Spinal cord (tissue), 10 donors: Measurements from ENCODE around the gene WDR90. TPM values are rescaled to one million over a fixed set of nuclear protein-coding genes. Genes with fewer than 3 reads are reported as not detected.

Experiments
- DNase-seq, 6 donors: peaks; one replicate each; pipeline versions ENCODE4 v3.0.0 to v3.0.0-alpha.2; 2013 to 2015; ENCODE audit warnings: low spot score in 6 of 6, low read depth in 4 of 6
- H3K27ac ChIP-seq: one replicate; pipeline ENCODE4 v1.5.1; 2013; ENCODE audit warnings: low read depth, low read length, control low read depth
- H3K27me3 ChIP-seq: one replicate; pipeline ENCODE4 v1.6.1; 2013; ENCODE audit warnings: low read length; ENCODE audit not compliant: control insufficient read depth, insufficient read depth
- H3K36me3 ChIP-seq: one replicate; pipeline ENCODE4 v1.6.1; 2013; ENCODE audit warnings: low read length; ENCODE audit not compliant: control insufficient read depth, insufficient read depth
- H3K4me1 ChIP-seq: one replicate; pipeline ENCODE4 v1.6.1; 2013; ENCODE audit warnings: low read length; ENCODE audit not compliant: control insufficient read depth, insufficient read depth
- H3K4me3 ChIP-seq: one replicate; pipeline ENCODE4 v1.5.1; 2013; ENCODE audit warnings: low read depth, low read length, control low read depth
- H3K9me3 ChIP-seq: one replicate; pipeline ENCODE4 v1.6.1; 2013; ENCODE audit warnings: low read length; ENCODE audit not compliant: control insufficient read depth, insufficient read depth
- WGBS: methylation state at CpG from one replicate; pipeline ENCODE4 v1.1.5; 2013; ENCODE audit warnings: missing lambda C conversion rate; ENCODE audit not compliant: insufficient coverage; 5-methylcytosine and 5-hydroxymethylcytosine counted together
- polyA plus RNA-seq, 2 donors: library from polyadenylated mRNA; unstranded; fragments of 120-200 nt; gene quantifications; one replicate each; pipeline ENCODE4 v1.2.1, GENCODE V29; 2013; ENCODE audit not compliant: insufficient read length in 2 of 2
- total RNA-seq, 2 donors: library from RNA; depleted of rRNA in 1 of 2; stranded (reverse); fragments of 120-200 nt in 1 of 2; fragments of >200 nt in 1 of 2; gene quantifications; one replicate each; pipeline versions ENCODE4 v1.2.3 to v1.2.4, GENCODE V29; 2013 to 2014
- donor health status: healthy.

The WDR90 gene
- total and polyA plus RNA-seq, 4 donors = 8.3 to 63.1 (median 39.2) TPM

DNA sequence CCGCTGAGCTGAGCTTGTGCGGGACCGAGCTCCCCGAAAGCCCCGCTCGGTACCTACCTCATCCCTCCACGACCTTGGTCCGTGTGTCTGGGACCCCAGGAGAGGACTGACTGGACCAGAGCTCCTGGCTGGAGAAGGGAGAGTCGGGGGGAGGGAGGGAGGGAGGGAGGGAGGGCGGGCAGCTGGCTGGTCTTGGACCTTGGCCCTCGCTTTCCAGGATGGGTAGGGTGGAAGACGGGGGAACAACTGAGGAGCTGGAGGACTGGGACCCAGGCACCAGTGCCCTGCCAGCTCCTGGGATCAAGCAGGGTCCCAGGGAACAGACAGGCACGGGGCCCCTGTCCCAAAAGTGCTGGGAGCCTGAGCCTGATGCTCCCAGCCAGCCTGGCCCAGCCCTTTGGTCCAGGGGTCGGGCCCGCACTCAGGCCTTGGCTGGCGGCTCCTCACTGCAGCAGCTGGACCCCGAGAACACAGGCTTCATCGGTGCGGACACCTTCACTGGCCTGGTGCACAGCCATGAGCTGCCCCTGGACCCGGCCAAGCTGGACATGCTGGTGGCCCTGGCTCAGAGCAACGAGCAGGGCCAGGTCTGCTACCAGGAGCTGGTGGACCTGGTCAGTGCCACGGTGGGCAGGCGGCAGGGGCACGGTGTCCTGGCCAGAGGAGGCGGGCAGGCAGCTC, 26.9 kb downstream of the WDR90 start:
- H3K4me1 ChIP-seq = peaks cover 40% of the 10 kb centered on the region
- no peak overlapping the region for H3K27ac ChIP-seq
- DNase-seq = no peak
- peaks cover 76% of the 10 kb centered on the region for H3K36me3 ChIP-seq
- H3K4me3 ChIP-seq = no peak overlapping the region
- 65% methylated on average over 17 of the region's 25 CpGs for WGBS
- peaks cover 9% of the 10 kb centered on the region for H3K27me3 ChIP-seq
- no peaks in the 10 kb centered on the region for H3K9me3 ChIP-seq

DNA sequence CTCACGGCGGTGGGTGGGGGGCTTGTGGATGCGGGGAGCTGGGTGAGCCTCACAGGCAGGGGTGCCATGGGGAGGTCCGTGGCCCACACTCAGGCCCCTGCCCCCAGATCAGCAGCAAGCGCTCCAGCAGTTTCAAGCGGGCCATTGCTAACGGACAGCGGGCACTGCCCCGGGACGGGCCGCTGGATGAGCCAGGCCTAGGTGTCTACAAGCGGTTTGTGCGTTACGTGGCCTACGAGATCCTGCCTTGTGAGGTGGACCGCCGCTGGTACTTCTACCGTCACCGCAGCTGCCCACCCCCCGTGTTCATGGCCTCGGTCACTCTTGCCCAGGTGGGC, 27.4 kb downstream of the WDR90 start:
- no peak overlapping the region for H3K4me3 ChIP-seq
- no peak overlapping the region for H3K27ac ChIP-seq
- H3K27me3 ChIP-seq = peaks cover 9% of the 10 kb centered on the region
- DNase-seq = no peak
- no peaks in the 10 kb centered on the region for H3K9me3 ChIP-seq
- 89% methylated on average over 21 of the region's 21 CpGs for WGBS
- peaks cover 45% of the 10 kb centered on the region for H3K4me1 ChIP-seq
- H3K36me3 ChIP-seq = peaks cover 76% of the 10 kb centered on the region

DNA sequence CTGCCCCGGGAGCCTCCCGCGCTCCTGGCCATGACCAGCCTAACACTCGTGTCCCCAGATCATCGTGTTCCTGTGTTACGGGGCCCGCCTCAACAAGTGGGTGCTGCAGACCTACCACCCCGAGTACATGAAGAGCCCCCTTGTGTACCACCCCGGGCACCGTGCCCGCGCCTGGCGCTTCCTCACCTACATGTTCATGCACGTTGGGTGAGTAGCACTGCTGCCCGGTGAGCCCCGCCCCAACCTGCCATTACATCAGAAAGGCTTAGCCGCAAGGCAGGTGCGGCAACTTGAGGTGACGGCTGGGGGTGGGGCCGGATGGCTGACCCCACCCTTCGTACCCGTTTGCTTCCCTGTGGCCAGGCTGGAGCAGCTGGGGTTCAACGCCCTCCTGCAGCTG, 27.7 kb downstream of the WDR90 start:
- no peak for DNase-seq
- no peak overlapping the region for H3K4me3 ChIP-seq
- H3K27ac ChIP-seq = no peak overlapping the region
- WGBS = 62% methylated on average over 23 of the region's 23 CpGs
- H3K4me1 ChIP-seq = peaks cover 49% of the 10 kb centered on the region
- peaks cover 76% of the 10 kb centered on the region for H3K36me3 ChIP-seq
- no peaks in the 10 kb centered on the region for H3K9me3 ChIP-seq
- peaks cover 9% of the 10 kb centered on the region for H3K27me3 ChIP-seq

DNA sequence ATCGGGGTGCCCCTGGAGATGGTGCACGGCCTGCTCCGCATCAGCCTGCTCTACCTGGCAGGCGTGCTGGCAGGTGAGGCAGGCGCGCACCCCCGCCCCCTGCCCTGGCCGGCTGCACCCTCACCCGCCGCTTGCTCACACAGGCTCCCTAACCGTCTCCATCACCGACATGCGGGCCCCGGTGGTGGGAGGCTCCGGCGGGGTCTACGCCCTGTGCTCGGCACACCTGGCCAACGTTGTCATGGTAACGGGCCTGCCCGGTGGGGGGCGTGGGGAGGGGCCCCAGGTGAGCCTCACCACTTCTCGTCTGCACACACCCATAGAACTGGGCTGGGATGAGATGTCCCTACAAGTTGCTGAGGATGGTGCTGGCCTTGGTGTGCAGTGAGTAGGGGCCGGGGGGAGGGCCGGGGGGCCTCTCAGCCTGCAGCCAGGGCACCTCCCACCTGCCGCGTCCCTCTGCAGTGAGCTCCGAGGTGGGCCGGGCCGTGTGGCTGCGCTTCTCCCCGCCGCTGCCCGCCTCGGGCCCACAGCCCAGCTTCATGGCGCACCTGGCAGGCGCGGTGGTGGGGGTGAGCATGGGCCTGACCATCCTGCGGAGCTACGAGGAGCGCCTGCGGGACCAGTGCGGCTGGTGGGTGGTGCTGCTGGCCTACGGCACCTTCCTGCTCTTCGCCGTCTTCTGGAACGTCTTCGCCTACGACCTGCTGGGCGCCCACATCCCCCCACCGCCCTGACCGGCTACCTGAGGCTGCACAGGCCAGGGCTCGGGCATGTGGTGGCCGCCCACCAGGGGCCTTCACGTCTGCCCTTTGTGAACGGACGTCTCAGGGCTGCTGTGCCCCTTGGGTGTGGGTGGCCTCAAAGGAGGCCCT, 28.4 kb downstream of the WDR90 start:
- 42% methylated on average over 50 of the region's 57 CpGs for WGBS
- Histone ChIP-seq H3K27ac (no peak overlapping the region), H3K9me3 (no peaks in the 10 kb centered on the region), H3K36me3 (peaks cover 76% of the 10 kb centered on the region), H3K4me1 (peaks cover 55% of the 10 kb centered on the region), H3K4me3 (no peak overlapping the region), H3K27me3 (peaks cover 9% of the 10 kb centered on the region)
- no peak for DNase-seq

DNA sequence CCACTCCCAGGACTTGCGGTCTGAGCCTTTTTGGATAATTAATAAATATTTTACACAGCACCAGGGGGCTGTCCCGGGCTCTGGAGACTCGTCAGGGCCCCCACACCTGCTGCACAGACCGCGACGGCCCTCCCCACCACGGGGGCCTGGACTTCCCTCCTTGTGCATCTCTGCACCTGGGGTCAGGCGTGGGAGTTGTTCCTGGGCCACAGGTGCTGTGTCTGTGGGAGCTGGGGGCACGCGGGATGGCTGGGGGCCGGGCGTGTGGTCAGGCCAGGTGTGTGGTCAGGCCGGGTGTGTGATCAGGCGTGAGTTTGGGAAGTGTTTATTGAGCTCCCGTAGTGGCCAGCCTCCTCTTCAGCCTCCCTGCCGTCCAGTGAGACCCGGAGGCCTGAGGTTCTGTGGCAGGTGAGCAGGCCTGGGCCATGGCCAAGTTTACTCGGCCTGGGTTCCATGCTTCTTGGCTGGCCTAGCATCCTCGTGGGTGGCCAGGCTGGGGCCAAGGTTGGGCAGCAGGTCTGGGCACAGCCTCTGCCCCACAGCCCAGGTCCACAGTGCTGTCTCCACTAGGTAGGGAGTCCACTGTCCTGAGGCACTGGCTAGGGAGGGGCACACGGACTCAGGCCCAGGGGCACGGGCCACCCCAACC, 29.2 kb downstream of the WDR90 start:
- Histone ChIP-seq H3K9me3 (no peaks in the 10 kb centered on the region), H3K4me3 (no peak overlapping the region), H3K27ac (no peak overlapping the region), H3K36me3 (peaks cover 76% of the 10 kb centered on the region), H3K27me3 (peaks cover 9% of the 10 kb centered on the region), H3K4me1 (peaks cover 63% of the 10 kb centered on the region)
- no peak for DNase-seq
- 84% methylated on average over 10 of the region's 21 CpGs for WGBS

DNA sequence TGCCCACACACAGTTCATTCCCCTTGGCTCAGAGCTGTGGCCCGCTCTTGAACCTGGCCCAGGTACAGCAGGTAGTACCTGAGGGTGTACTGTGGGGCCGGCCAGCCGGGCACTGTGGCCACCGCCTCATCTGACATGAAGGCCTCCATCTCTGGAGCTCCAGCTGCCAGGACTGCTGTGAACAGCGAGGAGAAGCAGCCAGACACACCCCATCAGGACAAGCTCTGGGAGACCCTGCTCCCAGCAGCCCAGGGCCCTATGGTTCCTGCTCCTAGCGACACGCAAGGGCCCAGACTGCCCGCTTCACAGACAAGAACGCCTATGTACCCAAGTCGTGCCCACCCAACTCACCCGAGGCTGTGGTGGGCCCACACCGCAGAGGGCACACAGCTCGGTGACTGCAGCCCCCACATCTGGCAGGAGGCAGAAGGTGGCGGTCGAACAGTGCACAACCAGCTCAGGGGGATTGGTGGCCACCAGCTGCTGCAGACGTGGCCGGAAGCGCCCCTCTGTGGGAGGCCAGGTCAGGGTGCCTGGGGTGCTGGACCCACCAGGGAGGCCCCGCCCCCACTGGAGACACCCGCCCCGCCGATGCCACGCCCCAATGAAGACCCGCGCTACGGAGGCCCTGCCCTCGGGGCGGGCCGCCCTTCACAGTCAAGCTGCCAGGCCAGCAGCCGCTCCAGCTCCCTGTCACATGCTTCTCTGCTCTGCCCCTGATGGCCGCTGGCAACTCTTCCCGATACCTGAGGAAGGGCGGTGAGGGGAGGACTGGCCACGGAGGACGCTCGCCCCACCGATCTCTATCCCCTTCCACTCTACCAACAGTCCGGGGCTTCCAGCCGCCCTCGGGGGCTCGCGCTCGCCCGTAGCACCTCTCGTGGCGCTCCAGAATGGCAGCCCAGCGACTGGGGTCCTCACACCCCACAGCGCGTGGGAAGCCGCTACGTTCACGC, 30.0 kb downstream of the WDR90 start:
- Histone ChIP-seq H3K4me1 (peaks cover 67% of the 10 kb centered on the region), H3K9me3 (no peaks in the 10 kb centered on the region), H3K36me3 (peaks cover 72% of the 10 kb centered on the region), H3K27me3 (peaks cover 9% of the 10 kb centered on the region), H3K4me3 (peak overlapping the region; percentile 38), H3K27ac (peak overlapping the region; percentile 84)
- peak in 3 of 6 donors; percentile 40 to 82 (median 78) for DNase-seq
- WGBS = 24% methylated on average over 45 of the region's 52 CpGs

DNA sequence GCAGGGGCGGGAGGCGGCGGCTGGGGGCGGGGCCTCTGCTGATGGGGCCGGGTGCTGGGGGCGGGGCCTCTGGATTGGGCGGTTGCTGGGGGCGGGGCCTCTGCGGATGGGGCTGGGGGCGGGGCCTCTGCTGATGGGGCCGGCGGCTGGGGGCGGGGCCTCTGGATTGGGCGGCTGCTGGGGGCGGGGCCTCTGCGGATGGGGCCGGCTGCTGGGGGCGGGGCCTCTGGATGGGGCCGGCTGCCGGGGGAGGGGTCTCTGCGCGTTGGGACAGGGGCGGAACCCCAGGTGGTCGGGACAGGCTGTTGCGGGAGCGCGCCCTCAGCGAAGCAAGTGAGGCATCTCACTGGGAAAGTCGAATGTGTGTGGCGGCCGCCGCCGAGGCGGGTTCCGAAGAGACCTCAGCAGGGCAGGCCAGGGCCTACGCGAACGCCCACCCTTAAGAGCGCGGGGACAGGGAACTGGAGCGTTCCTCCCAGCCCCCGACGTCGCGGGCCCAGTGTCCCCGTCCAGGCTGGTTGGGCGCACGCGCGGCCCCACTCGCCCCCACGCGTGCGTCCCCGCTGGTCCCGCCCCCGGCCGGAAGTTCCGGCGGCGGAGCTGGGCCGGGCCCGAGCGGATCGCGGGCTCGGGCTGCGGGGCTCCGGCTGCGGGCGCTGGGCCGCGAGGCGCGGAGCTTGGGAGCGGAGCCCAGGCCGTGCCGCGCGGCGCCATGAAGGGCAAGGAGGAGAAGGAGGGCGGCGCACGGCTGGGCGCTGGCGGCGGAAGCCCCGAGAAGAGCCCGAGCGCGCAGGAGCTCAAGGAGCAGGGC, 30.9 kb downstream of the WDR90 start, which contains the start of gene STUB1:
Gene STUB1 (plus strand): TSS at position 597 of the 811 bp plus-strand sequence. CDS start 116 bp downstream, at position 713.
- peak within 1 kb of the TSS; percentile 61 for H3K4me3 ChIP-seq
- DNase-seq = peak in 5 of 6 donors; percentile 61 to 94 (median 76)
- H3K27me3 ChIP-seq = peaks cover 7% of the 10 kb centered on the region
- under 1% methylated on average over 85 of the region's 91 CpGs for WGBS
- peaks cover 70% of the 10 kb centered on the region for H3K4me1 ChIP-seq
- no peaks in the 10 kb centered on the region for H3K9me3 ChIP-seq
- peak within 1 kb of the TSS; percentile 85 for H3K27ac ChIP-seq
- peaks cover 71% of the 10 kb centered on the region for H3K36me3 ChIP-seq

DNA sequence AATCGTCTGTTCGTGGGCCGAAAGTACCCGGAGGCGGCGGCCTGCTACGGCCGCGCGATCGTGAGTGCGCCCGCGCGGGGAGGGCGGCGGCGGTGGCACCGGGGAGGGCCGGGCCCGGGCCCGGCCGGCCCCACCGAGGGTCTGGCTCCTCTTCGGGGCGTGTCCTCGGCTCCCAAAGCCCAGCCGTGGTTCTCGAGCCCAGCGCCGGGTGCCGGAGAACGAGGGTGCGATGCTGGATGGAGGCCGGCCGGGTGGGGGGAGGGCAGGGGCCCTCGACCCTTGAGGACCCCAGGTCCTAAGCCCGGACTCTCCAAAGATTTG, 31.4 kb downstream of the WDR90 start:
- H3K36me3 ChIP-seq = peaks cover 75% of the 10 kb centered on the region
- H3K4me1 ChIP-seq = peaks cover 72% of the 10 kb centered on the region
- WGBS = under 1% methylated on average over 38 of the region's 38 CpGs
- no peak for DNase-seq
- H3K27ac ChIP-seq = no peak overlapping the region
- H3K4me3 ChIP-seq = peak overlapping the region; percentile 61
- H3K9me3 ChIP-seq = no peaks in the 10 kb centered on the region
- H3K27me3 ChIP-seq = peaks cover 4% of the 10 kb centered on the region
